ENCODE results near the gene URM1. TPM values are rescaled to one million over a fixed set of nuclear protein-coding genes. Genes with fewer than 3 reads are reported as not detected.

The URM1 gene
- total and polyA plus RNA-seq, 10 of the 15 experiments (the other 5 are each of a cell fraction or from before 2014, with no cell fraction given) = 7.9 to 75.8 (median 63.7) TPM

DNA sequence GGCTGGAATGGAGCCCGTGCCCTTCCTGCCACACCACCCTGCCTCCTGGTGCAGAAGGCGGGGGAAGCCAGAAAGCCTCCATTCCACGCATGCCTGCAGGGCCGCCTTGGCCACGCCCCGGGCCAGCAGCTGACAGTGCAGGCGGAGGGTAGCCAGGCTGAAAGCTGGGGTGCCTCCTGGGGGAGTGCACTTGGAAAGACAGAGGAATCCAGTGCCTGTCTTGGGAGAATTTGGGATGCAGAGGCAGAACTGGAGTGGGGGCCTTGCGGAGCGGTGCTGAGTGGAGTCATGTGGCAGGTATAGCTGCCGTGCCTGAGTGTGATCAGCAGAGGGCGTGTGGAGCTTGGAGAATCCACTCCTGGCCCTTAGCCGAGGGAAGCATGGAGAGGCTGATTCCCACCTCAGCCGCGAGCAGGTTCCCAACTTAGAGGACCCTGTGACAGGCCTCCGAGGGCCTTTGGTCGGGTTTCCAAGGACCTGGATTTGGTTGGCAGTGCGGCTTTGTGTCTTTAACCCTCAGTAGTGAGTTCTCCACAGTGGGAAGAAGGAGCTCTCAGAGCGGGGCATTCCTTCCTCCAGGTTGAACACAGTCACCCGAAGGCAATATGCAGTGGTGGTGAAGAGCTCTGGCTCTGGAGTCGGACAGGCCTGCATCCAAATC, 9.1 kb upstream of the URM1 start (continued):
- TF ChIP-seq, protein P1, sequence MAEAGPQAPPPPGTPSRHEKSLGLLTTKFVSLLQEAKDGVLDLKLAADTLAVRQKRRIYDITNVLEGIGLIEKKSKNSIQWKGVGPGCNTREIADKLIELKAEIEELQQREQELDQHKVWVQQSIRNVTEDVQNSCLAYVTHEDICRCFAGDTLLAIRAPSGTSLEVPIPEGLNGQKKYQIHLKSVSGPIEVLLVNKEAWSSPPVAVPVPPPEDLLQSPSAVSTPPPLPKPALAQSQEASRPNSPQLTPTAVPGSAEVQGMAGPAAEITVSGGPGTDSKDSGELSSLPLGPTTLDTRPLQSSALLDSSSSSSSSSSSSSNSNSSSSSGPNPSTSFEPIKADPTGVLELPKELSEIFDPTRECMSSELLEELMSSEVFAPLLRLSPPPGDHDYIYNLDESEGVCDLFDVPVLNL (IDR thresholded peaks at IDR 0.05; ENCODE audit: low read depth, low read length) = no peak
- TF ChIP-seq HDGF (IDR thresholded peaks at IDR 0.05) = peak; percentile 94; the same call in 1 of the 2 replicates
- TF ChIP-seq, protein P2, sequence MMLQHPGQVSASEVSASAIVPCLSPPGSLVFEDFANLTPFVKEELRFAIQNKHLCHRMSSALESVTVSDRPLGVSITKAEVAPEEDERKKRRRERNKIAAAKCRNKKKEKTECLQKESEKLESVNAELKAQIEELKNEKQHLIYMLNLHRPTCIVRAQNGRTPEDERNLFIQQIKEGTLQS (IDR thresholded peaks at IDR 0.05; ENCODE audit: borderline replicate concordance, extremely low read depth, low read depth, low read length) = no peak
- 0 out of 2 replicates have a peak, but pooled peaks have one; percentile 48 for TF ChIP-seq MXI1 (IDR thresholded peaks at IDR 0.05; ENCODE audit: low read depth, low read length)
- TF ChIP-seq PAX8 (IDR thresholded peaks at IDR 0.05) = no peak
- no peak for TF ChIP-seq FOXM1 (IDR thresholded peaks at IDR 0.05; ENCODE audit: low read depth, low read length)
- no peak for TF ChIP-seq ATF7 (IDR thresholded peaks at IDR 0.05; ENCODE audit: low read depth)
- TF ChIP-seq, protein P3, sequence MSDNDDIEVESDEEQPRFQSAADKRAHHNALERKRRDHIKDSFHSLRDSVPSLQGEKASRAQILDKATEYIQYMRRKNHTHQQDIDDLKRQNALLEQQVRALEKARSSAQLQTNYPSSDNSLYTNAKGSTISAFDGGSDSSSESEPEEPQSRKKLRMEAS (IDR thresholded peaks at IDR 0.05; ENCODE audit: low read depth, low read length) = peak; percentile 68
- no peak for TF ChIP-seq SREBF1 (IDR thresholded peaks at IDR 0.05; ENCODE audit: low read length)
- TF ChIP-seq JUND (IDR thresholded peaks at IDR 0.05; ENCODE audit: low read depth, low read length) = no peak
- TF ChIP-seq BACH1 (IDR thresholded peaks at IDR 0.05; ENCODE audit: borderline replicate concordance) = peak; percentile 45; the same call in 1 of the 2 replicates
- peak; percentile 62 for TF ChIP-seq RAD21 (IDR thresholded peaks at IDR 0.05; ENCODE audit: insufficient read depth, low read depth, low read length)
- no peak for TF ChIP-seq RBBP5 (conservative IDR thresholded peaks at IDR 0.05)
- TF ChIP-seq, protein P4, sequence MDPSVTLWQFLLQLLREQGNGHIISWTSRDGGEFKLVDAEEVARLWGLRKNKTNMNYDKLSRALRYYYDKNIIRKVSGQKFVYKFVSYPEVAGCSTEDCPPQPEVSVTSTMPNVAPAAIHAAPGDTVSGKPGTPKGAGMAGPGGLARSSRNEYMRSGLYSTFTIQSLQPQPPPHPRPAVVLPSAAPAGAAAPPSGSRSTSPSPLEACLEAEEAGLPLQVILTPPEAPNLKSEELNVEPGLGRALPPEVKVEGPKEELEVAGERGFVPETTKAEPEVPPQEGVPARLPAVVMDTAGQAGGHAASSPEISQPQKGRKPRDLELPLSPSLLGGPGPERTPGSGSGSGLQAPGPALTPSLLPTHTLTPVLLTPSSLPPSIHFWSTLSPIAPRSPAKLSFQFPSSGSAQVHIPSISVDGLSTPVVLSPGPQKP (IDR thresholded peaks at IDR 0.05; ENCODE audit: low read depth, low read length) = no peak
- TF ChIP-seq MEF2A (IDR thresholded peaks at IDR 0.05; ENCODE audit: insufficient read depth, low read depth, low read length) = no peak
- TF ChIP-seq, protein P5, sequence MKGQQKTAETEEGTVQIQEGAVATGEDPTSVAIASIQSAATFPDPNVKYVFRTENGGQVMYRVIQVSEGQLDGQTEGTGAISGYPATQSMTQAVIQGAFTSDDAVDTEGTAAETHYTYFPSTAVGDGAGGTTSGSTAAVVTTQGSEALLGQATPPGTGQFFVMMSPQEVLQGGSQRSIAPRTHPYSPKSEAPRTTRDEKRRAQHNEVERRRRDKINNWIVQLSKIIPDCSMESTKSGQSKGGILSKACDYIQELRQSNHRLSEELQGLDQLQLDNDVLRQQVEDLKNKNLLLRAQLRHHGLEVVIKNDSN (IDR thresholded peaks at IDR 0.05; ENCODE audit: borderline replicate concordance, extremely low read length, insufficient read depth, low read depth, low read length) = peak; percentile 49
- TF ChIP-seq, protein P6, sequence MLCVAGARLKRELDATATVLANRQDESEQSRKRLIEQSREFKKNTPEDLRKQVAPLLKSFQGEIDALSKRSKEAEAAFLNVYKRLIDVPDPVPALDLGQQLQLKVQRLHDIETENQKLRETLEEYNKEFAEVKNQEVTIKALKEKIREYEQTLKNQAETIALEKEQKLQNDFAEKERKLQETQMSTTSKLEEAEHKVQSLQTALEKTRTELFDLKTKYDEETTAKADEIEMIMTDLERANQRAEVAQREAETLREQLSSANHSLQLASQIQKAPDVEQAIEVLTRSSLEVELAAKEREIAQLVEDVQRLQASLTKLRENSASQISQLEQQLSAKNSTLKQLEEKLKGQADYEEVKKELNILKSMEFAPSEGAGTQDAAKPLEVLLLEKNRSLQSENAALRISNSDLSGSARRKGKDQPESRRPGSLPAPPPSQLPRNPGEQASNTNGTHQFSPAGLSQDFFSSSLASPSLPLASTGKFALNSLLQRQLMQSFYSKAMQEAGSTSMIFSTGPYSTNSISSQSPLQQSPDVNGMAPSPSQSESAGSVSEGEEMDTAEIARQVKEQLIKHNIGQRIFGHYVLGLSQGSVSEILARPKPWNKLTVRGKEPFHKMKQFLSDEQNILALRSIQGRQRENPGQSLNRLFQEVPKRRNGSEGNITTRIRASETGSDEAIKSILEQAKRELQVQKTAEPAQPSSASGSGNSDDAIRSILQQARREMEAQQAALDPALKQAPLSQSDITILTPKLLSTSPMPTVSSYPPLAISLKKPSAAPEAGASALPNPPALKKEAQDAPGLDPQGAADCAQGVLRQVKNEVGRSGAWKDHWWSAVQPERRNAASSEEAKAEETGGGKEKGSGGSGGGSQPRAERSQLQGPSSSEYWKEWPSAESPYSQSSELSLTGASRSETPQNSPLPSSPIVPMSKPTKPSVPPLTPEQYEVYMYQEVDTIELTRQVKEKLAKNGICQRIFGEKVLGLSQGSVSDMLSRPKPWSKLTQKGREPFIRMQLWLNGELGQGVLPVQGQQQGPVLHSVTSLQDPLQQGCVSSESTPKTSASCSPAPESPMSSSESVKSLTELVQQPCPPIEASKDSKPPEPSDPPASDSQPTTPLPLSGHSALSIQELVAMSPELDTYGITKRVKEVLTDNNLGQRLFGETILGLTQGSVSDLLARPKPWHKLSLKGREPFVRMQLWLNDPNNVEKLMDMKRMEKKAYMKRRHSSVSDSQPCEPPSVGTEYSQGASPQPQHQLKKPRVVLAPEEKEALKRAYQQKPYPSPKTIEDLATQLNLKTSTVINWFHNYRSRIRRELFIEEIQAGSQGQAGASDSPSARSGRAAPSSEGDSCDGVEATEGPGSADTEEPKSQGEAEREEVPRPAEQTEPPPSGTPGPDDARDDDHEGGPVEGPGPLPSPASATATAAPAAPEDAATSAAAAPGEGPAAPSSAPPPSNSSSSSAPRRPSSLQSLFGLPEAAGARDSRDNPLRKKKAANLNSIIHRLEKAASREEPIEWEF (IDR thresholded peaks at IDR 0.05; ENCODE audit: insufficient replicate concordance, low read depth, low read length) = no peak

Data from GM12878 (cell line).